Mucosa of gallbladder (tissue), 1 donor: ENCODE data around the gene KRT6A. TPM values are rescaled to one million over a fixed set of nuclear protein-coding genes. Genes with fewer than 3 reads are reported as not detected.
A peak's percentile ranks its signal among the peaks of the same experiment; 100 is the strongest.
"Not testable (repeated sequence)": the region's sequence is repeated elsewhere in the genome, so short reads cannot be mapped to it uniquely, and the experiment has no call there.

Source experiments
- DNase-seq: peaks from one replicate; pipeline ENCODE4 v3.0.0-alpha.2; 2020; ENCODE audit warnings: low spot score
- total RNA-seq: library from RNA; stranded (reverse); gene quantifications from one replicate; pipeline ENCODE4 v1.2.1, GENCODE V29; 2021
- donor health status: DM: no; HTN: no; CAD: no.

Gene KRT6A
- total RNA-seq, 1 donor from 2014 or later, result not detected

DNA sequence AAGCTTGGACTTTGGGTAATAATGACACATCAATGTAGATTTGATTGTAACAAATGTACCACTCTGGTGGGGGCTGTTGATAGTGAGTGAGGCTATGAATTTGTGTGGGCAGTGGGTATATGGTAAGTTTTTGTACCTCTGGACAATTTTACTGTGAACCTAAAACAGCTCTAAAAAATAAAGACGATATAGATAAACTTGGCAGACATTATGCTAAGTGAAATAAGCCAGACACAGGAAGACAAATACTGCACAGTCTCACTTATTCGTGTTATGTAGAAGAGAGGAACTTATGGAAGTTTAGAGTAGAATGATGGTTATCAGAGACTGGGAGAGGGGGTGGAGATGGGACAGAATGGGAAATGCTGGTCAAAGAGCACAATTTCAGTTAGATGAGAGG is 28.2 kb downstream of the KRT6A start:
- no peak for DNase-seq

DNA sequence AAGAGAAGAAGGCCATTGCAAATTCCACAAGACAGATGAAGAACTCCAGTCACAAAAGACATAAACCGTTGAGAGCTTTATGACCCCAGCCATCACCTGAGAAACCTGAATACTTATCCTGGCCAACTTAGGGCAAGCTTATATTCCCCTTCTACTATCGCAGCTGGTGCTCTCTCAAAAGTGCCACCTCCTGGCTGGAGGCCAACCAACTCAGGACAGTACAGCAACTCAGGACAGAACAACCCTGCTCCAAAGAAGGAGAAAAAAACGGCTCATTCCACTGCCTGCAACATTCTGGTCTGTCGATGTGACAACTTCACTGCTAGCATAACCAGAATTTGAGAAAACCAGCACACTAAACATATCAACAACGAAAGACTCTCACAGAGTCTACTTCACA is 31.4 kb downstream of the KRT6A start:
- no peak for DNase-seq

DNA sequence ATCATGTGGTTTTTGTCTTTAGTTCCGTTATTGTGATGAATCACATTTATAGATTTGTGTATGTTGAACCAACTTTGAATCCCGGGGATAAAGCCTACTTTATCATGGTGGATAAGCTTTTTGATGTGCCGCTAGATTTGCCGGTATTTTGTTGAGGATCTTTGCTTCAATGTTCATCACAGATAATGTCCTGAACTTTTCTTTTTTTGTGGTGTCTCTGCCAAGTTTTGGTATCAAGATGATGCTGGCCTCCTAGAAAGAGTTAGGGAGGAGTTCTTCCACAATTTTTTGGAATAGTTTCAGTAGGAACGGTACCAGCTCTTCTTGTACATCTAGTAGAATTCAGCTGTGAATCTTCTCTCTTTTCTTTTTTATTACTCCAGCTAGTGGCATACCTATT is 34.2 kb downstream of the KRT6A start:
- DNase-seq, result no peak

DNA sequence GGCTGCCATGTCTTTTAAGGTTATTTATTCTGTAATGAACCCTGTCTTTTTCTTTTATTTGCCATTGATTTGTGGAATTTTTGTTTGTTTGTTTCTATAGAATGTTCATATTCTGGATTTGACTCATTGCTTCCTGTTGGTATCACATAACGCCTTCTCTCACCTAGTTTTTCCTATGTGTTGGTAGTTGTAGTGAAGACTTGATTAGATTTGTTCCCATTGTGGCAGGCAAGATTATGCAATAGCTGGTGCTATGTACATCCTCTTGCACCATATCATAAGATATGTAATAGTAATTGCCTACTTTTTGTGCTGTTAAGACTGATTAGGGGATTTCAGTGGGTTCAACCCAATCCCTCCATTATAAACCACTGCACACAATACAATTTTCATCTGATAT is 37.2 kb downstream of the KRT6A start:
- DNase-seq, result no peak

DNA sequence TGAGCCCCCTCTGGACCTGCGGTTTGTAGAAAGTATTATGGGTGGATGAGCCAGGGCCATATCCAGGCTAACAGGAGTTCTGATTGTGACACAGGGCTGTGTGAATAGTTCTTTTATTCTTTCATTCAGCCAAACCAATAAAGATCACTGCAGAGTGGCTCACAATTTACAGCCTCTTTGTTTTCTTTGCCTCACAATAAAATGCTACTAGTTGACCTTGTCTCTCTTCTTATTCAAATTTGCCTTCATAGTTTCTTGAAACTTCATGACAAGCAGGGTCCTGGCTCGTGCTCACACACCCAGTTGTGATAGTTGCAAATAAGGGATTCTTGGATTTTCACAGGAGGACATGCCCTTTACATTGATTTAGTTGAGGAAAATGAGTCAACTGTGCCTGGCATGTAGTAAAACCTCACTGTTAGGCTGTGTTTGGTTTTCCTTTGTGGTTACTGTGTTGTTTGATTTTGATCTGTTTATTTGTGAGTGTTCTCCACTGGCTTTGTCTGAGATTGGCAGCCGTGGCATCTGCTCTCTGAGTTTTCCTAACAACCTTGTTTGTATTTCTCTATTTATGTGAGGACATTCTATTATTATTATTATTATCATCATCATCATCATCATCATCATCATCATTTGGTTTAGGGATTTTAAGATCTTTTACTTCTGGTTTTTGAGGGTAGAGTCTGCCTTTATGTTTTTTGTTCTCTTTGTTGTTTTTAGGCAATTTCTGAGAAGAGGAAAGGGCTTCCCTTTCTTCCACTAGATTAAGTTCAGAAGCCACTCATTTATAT is 38.5 kb downstream of the KRT6A start:
- no peak for DNase-seq

DNA sequence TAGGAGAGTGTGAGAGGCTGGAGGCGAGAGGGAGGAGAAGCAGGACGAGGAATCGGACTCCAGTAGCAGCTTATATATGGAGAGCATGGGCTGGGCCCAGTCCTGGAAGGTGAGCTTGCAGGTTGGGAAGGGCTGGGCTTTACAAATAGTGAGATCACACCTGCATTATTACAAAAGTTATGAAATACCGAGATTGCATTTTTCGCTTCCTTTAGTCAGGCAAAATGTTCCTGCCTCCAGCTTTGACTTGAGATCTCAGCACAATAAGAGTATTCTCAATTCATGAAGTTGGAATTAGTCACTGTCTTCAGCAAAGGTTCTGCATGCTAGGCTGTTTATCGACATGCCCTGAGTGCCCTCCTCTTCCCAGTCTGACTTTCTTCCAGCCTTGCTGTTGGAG is 41.0 kb downstream of the KRT6A start, which contains the start of gene KRT6B:
Gene KRT6B, minus strand, starts transcription at position 46 of the 400 bp plus-strand sequence. CDS start 68 bp downstream, outside the sequence.
- DNase-seq, result no peak

DNA sequence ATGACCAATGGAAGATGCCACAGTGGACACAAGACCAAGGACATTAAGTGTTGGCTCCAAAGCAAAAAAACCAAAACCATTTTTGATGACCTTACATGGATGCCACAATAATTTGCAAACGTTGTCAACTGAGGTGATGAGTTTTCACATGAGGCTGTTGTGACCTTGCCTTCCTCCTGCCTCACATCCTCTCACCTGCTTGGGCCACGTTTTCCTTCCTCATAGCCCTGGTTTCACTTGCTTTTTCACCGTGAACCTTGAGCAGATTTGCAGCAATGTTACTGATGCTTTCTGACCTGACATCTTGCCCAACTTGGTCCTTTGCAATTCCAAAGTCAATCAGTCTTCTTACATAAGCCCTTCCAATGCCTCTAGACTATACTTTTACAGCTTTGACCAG is 44.8 kb downstream of the KRT6A start:
- no peak for DNase-seq

DNA sequence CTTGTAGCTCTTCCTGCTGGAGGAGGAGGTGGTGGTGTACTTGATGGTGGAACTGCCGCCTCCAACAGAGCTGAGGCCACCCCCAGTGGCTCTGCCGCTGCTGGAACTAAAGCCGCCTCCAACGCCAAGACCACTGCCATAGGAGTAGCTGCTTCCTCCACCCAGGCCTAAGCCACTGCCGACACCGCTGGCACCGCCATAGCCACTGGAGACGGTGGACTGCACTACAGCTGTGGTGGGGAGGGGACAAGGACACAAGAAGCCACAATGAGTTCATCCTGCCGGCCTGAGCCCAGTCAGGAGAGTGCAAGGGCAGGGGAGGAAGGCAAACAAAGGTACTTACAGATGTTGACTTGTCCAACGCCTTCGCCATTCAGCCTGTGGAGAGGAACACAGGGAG is 45.9 kb downstream of the KRT6A start:
- DNase-seq, result not testable (repeated sequence)

DNA sequence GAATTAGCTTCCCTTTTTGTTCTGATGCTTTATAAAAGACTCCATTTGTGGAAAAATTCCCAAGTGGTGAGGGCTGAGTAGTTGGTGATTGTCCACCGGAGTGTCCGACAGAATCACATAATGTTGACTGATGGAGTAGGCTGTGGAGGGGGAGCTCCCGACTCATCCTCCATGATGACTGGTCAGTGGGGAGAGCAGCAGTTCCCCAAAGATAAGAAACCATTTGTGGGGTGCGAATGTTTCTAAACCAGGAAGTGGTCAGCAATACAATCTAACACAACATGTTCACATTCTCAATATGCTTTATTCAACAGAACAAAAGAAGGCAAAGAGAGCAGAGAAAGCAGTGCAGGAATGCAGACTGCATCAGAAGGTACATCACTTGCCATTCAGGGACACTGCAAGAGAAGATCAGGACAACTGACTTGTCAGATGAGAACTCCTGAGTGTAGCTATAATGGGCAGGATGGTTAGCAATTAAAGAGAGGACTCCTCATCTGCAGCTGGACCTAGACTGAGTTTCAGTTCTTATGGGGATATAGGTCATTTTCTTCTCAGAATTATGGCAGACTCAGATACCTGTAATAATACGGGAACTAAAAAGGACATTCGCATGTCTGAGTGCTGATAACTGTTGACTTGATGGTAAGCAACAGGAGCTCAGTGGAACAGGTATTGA is 46.6 kb downstream of the KRT6A start:
- DNase-seq, result no peak

DNA sequence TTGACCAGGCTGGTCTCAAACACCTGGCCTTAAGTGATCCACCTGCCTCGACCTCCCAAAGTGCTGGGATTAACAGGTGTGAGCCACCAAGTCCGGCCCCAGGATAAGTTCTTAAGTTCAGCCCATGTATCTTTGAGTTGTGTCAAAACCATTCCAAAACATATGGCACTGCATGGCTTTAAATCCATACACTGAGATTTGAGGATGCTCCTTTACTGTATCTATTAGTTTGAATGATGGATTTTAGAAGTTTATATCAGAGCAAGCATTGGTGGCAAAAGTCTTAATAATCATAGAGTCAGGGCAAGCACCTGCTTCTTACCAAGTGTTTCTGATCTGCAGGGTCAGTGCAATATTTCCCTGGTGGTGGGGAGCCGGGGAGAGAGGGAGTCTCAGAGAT is 47.2 kb downstream of the KRT6A start:
- DNase-seq, result no peak

DNA sequence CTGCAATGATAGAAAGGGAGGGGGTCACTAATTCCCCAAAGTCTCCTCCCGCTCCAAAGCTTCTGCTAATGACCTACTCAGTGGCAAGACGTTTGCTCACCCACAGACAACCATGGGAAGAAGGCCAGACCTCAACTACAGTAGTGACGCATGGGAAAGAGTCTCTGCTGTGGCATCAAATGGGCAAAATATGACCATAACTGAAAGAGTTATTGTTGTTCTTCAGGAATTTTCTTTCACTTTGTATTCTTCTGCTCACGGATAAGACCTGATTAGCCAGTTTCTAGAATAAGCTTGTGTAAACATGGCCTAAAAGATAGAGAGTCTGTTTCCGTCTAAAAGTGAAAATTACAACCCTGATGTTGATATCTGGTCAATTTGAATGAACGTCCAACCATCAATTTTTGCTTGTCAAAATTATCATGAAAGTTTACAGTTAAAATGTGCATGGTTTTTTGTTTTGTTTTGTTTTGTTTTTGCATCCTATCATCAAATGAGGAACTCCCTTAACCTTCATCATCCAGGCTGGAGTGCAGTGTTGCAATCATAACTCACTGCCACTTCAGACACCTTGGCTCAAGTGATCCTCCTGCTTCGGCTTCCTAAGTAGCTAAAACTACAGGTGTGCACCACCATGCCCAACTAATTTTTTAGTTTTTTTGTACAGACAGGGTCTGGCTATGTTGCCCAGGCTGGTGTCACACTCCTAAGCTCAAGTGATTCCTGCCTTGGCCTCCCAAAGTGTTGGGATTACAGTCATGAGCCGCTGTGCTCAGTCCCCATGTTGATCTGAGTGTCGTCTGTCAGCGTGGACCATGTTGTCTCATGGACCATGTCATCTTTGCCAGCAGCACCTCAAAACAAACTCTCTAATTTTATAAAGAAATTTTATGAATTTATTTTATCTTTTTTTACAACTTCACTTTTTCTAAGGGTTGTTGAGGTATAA is 48.1 kb downstream of the KRT6A start:
- DNase-seq, result no peak

DNA sequence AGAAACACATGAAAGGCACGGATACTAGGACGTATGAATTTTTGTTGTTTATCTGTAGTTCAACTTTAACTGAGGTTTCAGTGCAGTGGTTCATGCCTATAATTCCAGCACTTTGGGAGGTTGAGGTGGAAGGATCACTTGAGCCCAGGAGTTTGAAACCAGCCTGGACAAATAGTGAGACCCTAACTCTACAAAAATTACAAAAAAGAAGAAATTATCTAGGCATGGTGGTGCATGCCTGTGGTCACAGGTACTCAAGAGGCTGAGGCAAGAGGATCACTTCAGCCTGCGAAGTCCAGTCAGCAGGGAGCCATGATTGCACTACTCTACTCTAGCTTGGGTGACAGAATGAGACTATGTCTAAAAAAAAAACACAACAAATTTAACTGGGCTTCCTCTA is 49.1 kb downstream of the KRT6A start:
- DNase-seq, result no peak

DNA sequence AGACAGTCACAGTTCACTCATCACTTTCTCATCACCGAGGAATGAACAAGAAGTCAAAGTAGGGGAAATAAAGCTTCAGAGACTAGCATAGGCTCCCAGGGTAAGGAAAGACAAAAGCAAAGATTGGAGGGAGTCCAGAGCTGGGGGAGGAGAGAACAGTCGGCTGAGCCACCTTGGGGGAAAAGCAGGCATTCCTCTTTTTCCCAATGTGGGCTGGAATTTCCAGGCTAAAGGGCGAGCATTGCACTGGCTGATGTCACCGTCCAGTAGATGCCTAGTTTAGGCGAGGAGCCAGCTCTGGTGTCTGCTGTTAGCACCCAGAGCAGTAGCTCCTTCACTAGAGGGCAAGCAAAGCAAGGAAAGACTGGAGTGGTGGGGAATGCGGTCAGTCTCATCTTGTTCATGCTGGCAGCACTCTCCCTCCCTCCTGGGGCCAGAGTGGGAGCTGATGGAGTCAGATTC is 50.4 kb downstream of the KRT6A start:
- DNase-seq, result peak; percentile 25

DNA sequence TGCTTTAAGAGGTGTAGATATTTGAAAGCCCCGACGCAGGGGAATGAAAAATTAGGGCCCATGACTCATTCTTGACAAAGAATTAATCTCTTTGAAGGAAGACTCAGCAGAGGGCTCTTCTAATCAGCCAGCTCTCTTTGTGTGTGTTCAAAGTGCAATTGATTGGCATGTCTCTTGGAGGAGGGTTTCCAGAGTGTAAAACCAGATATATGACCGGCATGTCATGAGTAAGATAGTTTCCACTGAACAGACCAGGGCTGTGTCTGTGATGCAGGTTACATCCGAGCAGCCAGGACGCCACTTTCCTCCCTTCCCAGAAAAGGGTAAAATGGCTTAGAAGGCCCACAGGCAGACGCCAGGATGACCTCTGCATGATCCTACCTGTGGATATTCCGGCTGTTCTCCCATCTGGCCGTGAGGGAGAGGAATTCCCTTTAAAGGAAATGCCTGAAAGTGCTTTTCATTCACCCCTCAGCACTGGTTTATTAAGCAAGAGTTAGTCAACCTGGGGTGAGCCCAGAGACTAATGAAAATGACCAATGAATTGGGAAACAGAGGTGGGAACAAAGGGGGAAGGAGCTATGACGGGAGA is 51.6 kb downstream of the KRT6A start:
- no peak for DNase-seq

DNA sequence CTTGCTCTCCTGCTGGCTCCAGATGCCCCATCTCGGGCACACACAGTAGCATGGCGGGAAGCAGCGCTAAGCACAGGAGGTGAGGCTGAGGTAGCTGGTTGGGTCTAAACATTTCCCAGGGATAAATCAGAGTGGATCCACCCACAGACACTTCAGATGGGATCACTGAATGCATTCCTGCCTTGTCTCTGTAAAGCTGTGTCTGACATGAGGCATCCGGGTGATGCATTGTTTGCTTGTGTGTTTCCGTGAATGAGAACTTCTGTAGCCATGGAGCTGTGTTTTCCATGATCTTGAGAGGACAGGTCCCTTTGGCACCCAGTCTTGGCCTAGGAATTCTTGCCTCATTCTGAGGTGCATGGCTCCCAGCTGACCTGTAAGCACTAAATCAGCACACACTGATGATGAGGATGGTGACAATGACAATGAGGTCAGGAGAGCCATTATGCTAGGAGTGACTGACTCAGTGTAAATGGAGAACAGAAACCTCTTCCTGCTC is 52.2 kb downstream of the KRT6A start:
- DNase-seq, result no peak

DNA sequence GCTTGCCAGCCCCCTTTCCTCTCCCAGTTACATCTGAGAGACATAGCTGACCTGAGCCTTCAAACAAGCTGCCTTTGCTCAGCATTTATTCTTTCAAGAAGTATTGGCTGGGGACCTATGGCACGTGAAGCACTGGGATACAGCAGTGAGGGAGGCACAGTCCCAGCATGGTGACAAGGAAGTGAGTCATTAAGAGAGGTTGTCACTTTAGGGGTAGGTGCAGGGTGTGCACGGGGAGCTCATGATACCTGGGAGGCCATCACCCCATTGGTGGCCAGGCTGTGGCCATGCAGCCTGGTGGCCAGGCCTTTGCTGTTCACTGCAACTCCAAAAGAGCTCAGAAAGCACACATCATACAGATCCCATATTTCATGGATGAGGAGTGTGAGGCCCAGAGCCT is 53.2 kb downstream of the KRT6A start:
- DNase-seq, result no peak

DNA sequence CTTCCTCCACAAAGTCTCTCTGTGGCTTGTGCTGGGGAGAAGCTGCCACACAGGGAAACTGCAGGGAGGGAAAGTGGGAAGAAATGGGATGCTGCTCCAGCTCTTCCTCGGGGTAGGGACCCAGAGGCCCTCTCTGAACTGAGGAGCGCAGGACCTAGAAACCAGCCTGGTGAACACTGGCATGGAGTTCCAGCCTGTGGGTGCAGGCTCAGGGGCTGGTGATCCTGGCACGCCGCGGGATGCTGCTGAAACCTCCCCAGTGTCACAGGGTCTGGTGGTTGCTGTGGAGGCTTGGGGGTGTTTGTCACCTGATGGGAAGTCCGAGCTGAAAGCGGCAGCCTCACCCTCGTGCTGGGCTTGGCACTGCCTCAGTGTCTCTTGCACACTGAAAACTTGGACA is 53.6 kb downstream of the KRT6A start:
- no peak for DNase-seq

DNA sequence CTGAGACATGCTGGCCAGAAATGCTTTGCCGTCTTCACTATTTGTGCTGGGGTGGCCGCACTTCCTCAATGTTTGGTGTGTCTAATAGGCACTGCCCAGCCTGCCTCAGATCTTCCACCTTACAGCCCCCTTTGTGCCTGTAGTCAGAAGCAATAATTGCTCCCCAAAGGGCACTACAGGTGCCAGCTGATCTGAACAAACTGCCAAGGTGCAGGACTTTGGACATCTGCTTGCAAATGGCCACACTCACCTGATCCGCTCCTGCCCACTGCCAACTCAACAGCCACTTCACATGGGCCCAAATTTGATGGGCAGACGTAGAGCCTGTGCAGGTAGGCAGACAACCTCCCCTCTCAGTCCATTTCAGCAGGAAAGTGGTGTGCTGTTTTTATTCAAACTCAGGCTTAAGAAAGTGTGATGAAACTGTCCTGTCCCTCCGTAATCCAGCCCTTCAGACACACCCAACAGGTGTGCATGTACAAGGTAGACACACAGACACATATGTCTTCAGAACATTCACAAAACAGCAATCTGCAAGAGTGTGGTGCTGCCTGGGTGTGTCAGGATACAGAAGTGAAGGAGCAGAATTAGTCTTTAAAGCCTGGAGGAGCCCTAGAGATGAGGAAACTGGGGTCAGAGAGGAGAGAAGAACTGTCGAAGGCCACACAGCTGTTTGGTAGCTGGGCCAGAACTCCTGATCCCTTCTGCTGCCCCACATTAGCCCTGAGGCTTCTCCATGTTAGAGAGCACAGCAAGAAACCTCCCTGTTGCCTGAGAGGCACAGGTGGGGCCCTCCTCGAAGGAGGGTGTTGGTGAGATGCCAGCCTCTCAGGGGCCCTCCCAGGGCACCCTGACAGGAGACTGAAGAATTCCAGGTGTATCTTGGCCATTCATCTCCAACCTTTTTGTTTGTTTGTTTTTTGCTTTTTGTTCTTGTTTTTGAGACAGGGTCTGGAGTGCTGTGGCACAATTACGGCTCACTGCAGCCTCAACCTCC is 54.5 kb downstream of the KRT6A start:
- DNase-seq, result no peak

DNA sequence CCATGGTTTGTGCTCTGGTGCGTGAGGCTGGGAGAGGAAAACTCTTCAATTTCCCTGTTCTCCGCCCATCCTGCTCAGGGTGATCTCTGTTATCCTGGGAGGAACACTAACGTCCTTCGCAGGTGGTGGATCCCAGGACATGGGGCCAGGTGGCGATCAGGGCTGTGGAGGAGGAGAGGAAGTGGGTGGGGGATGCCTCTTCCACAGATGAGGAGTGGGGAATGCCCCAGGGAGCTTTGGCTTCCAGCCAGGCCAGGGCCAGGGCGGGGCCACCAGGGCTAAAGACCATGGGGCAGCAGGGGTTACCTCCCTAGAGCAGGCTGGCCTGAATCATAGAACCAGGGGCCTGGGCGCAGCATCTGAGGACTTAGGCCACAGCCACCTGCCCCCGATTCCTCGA is 55.5 kb downstream of the KRT6A start:
- DNase-seq, result no peak
